ENCODE data around the gene MAS1. TPM values are rescaled to one million over a fixed set of nuclear protein-coding genes. Genes with fewer than 3 reads are reported as not detected.
A peak's percentile ranks its signal among the peaks of the same experiment; 100 is the strongest.

MAS1 gene
- total RNA-seq, 1 experiment from 2014 or later: not detected

GRCh38 chr6:159887146-159887545 is 3.6 kb upstream of the MAS1 start:
- H3K4me1 ChIP-seq (ENCODE audit: control insufficient read depth, insufficient read depth, low read length): no peaks in the 10 kb centered on the region
- H3K27me3 ChIP-seq (ENCODE audit: control insufficient read depth, insufficient read depth, low read length): peaks cover 47% of the 10 kb centered on the region
- H3K27ac ChIP-seq (ENCODE audit: low read length): no peak overlapping the region
- no peak for ATAC-seq
- in situ Hi-C loops (cut with HindIII; ENCODE audit: low pct_unique_long_range_greater_than_20kb, low sequenced_read_pairs) (no loop called here), intact Hi-C loops (cut with micrococcal nuclease; ENCODE audit: unreplicated experiment) (no loop called here)
- BruUV-seq (replicated peaks): no TSS peak
- no peak for DNase-seq (ENCODE audit: low read depth, low spot score)
- POLR2A ChIA-PET: no interaction called here
- no peaks in the 10 kb centered on the region for H3K9me3 ChIP-seq (ENCODE audit: control insufficient read depth, insufficient read depth, low read depth, low read length)
- H3K4me3 ChIP-seq (ENCODE audit: low read depth in 2 of 2, low read length in 2 of 2): no peak overlapping the region
- no peaks in the 10 kb centered on the region for H3K36me3 ChIP-seq (ENCODE audit: control insufficient read depth, insufficient read depth, low read length)
- CTCF ChIA-PET: no interaction called here
- TF ChIP-seq TCF7L2 (IDR thresholded peaks at IDR 0.05; ENCODE audit: low read depth, low read length): no peak
- no peak for TF ChIP-seq REST (IDR thresholded peaks at IDR 0.05; ENCODE audit: insufficient read depth in 1 of 2, low read depth in 2 of 2, low read length in 1 of 2)
- no peak for TF ChIP-seq POLR2AphosphoS5 (IDR thresholded peaks at IDR 0.05; ENCODE audit: low read depth, low read length)
- no peak for TF ChIP-seq SIN3A (IDR thresholded peaks at IDR 0.05; ENCODE audit: borderline replicate concordance, insufficient read depth, low read depth, low read length)
- no peak for TF ChIP-seq CTCF (IDR thresholded peaks at IDR 0.05)

- TF ChIP-seq TCF7L2 (IDR thresholded peaks at IDR 0.05; ENCODE audit: low read depth, low read length) (no peak), SIN3A (IDR thresholded peaks at IDR 0.05; ENCODE audit: borderline replicate concordance, insufficient read depth, low read depth, low read length) (no peak), CTCF (IDR thresholded peaks at IDR 0.05) (no peak), POLR2AphosphoS5 (IDR thresholded peaks at IDR 0.05; ENCODE audit: low read depth, low read length) (no peak), REST (IDR thresholded peaks at IDR 0.05; ENCODE audit: insufficient read depth in 1 of 2, low read depth in 2 of 2, low read length in 1 of 2) (no peak)
- intact Hi-C loops (cut with micrococcal nuclease; ENCODE audit: unreplicated experiment): no loop called here
- H3K27me3 ChIP-seq (ENCODE audit: control insufficient read depth, insufficient read depth, low read length): peaks cover 50% of the 10 kb centered on the region
Observed at GRCh38 chr6:159887761-159888160, 3.0 kb upstream of the MAS1 start.

More at GRCh38 chr6:159887761-159888160, 3.0 kb upstream of the MAS1 start:
- H3K4me3 ChIP-seq (ENCODE audit: low read depth in 2 of 2, low read length in 2 of 2): no peak overlapping the region
- no peak overlapping the region for H3K27ac ChIP-seq (ENCODE audit: low read length)
- no peaks in the 10 kb centered on the region for H3K4me1 ChIP-seq (ENCODE audit: control insufficient read depth, insufficient read depth, low read length)
- in situ Hi-C loops (cut with HindIII; ENCODE audit: low pct_unique_long_range_greater_than_20kb, low sequenced_read_pairs): no loop called here
- ChIA-PET CTCF (no interaction called here), POLR2A (no interaction called here)
- DNase-seq (ENCODE audit: low read depth, low spot score) (no peak), ATAC-seq (peak; percentile 31)
- no TSS peak for BruUV-seq (replicated peaks)
- H3K36me3 ChIP-seq (ENCODE audit: control insufficient read depth, insufficient read depth, low read length): no peaks in the 10 kb centered on the region
- no peaks in the 10 kb centered on the region for H3K9me3 ChIP-seq (ENCODE audit: control insufficient read depth, insufficient read depth, low read depth, low read length)
